Suprapubic skin (tissue), 4 donors: ENCODE data around the gene PAM16. TPM values are rescaled to one million over a fixed set of nuclear protein-coding genes. Genes with fewer than 3 reads are reported as not detected.

Experiments
- DNase-seq, 2 donors: peaks; one replicate each; pipeline ENCODE4 v3.0.0-alpha.2; 2019; ENCODE audit warnings: low spot score in 2 of 2
- H3K27ac ChIP-seq: fragments of 200-600 bp; sonication (generic); one replicate; pipeline ENCODE4 v1.5.1; 2019
- H3K27me3 ChIP-seq: fragments of 200-600 bp; sonication (generic); one replicate; pipeline ENCODE4 v1.5.1; 2019
- H3K36me3 ChIP-seq: fragments of 200-600 bp; sonication (generic); one replicate; pipeline ENCODE4 v1.5.1; 2019
- H3K4me1 ChIP-seq: fragments of 200-600 bp; sonication (generic); one replicate; pipeline ENCODE4 v1.5.1; 2019
- H3K4me3 ChIP-seq: fragments of 200-600 bp; sonication (generic); one replicate; pipeline ENCODE4 v1.5.1; 2019; ENCODE audit warnings: mild to moderate bottlenecking
- H3K9me3 ChIP-seq: fragments of 200-600 bp; sonication (generic); one replicate; pipeline ENCODE4 v1.5.1; 2019
- CTCF ChIP-seq, 2 donors: fragments of 200-600 bp in 1 of 2; fragments of 450-650 bp in 1 of 2; sonication (generic) in 1 of 2; IDR thresholded peaks; one replicate each; pipeline ENCODE4 v1.5.1; 2016 to 2019; ENCODE audit warnings: antibody characterized with exemption in 2 of 2, mild to moderate bottlenecking in 1 of 2, moderate library complexity in 1 of 2
- EP300 ChIP-seq: sonication (generic); formaldehyde crosslinking; IDR thresholded peaks from one replicate; pipeline ENCODE4 v1.6.1; 2017; ENCODE audit warnings: antibody characterized with exemption
- POLR2A ChIP-seq, 2 donors: fragments of 450-650 bp; IDR thresholded peaks; one replicate each; pipeline ENCODE4 v1.6.1; 2017; ENCODE audit warnings: antibody characterized with exemption in 2 of 2, mild to moderate bottlenecking in 2 of 2, moderate library complexity in 2 of 2
- POLR2AphosphoS5 ChIP-seq, 3 donors: sonication (generic); formaldehyde crosslinking; IDR thresholded peaks; one replicate each; pipeline ENCODE4 v1.6.1; 2017; ENCODE audit warnings: antibody characterized with exemption in 3 of 3
- WGBS: methylation state at CpG from one replicate; pipeline ENCODE4 v1.1.5; 2018; 5-methylcytosine and 5-hydroxymethylcytosine counted together
- total RNA-seq, 4 donors: library from RNA; depleted of rRNA; stranded (reverse); fragments of >200 nt; gene quantifications; one replicate each; pipeline ENCODE4 v1.1.0, GENCODE V29; 2016

PAM16 gene
- total RNA-seq, 4 donors from 2014 or later = 23.8 to 54.7 (median 46.1) TPM

DNA sequence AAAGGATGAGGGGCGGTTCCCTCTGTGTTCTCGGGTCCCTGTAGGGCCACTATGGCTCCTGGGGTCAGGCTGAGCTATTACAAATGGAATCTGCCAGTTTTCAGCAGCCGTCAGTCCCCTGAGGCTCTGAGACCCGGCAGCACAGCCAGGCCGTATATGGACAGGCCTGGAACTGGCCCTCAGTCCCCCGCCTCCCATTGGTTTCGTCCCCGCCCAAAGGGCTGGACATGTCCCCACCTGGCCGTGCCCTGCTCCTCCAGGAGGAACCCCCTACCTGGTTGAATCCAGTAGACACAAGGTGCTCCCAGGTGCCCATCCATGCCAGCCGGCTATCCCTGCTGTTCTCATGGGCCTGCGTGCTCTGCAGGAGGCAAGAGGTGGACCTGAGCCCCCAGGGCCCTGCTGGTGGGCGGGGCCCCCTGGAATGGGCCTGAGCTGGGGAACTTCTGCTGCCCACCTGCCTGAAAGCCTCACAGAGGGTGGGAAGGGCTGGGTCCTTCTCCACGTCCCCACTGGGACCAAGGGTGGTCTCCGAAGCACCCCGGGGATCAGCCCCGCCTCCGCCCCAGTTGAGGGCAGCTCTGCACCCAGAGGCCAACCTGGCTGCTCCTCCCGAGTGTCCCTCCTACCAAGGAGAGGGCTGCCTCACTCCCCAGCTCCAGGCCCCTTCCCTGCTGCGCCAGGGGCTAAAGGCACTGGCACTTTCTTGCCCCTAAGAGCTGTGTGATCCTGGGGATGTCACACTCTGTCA lies 37.3 kb upstream of the PAM16 start:
- H3K36me3 ChIP-seq = peaks cover 36% of the 10 kb centered on the region
- no peak for TF ChIP-seq POLR2AphosphoS5 (IDR thresholded peaks at IDR 0.05)
- TF ChIP-seq POLR2A (IDR thresholded peaks at IDR 0.05) = no peak
- no peak for TF ChIP-seq CTCF (IDR thresholded peaks at IDR 0.05)
- no peak for TF ChIP-seq EP300
- 49% methylated on average over 5 of the region's 19 CpGs for WGBS
- H3K27ac ChIP-seq = peak overlapping the region; percentile 65
- DNase-seq = peak in 1 of 2 donors; percentile 68
- no peaks in the 10 kb centered on the region for H3K9me3 ChIP-seq
- peaks cover 66% of the 10 kb centered on the region for H3K4me1 ChIP-seq
- no peak overlapping the region for H3K4me3 ChIP-seq
- no peaks in the 10 kb centered on the region for H3K27me3 ChIP-seq

DNA sequence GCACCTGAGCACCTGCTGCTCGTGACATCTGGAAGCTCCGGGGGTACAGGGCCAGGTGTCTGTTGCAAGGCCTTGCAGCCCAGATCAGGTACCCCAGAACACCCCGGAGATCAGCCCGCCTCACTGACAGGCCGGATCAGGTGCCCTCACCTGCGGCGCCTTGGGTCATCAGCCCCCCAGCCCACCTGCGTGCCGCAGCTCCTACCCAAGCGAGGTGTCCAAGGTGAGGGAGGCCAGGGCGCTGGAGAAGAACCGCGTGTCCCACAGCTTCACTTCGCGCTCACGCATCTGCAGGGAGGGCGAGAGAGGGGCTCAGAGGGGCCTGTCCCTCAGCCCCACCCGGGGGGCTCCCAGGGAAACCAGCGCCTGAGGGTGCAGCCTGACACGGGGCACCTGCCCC lies 36.7 kb upstream of the PAM16 start:
- DNase-seq = peak in 1 of 2 donors; percentile 65
- Histone ChIP-seq H3K9me3 (no peaks in the 10 kb centered on the region), H3K4me1 (peaks cover 63% of the 10 kb centered on the region), H3K4me3 (no peak overlapping the region), H3K27ac (no peak overlapping the region), H3K36me3 (peaks cover 39% of the 10 kb centered on the region), H3K27me3 (no peaks in the 10 kb centered on the region)
- TF ChIP-seq EP300 = no peak
- TF ChIP-seq POLR2A (IDR thresholded peaks at IDR 0.05) = no peak
- TF ChIP-seq CTCF (IDR thresholded peaks at IDR 0.05) = no peak
- TF ChIP-seq POLR2AphosphoS5 (IDR thresholded peaks at IDR 0.05) = no peak
- 90% methylated on average over 2 of the region's 20 CpGs for WGBS

- Histone ChIP-seq H3K4me1 (peaks cover 63% of the 10 kb centered on the region), H3K27ac (no peak overlapping the region), H3K36me3 (peaks cover 46% of the 10 kb centered on the region), H3K27me3 (no peaks in the 10 kb centered on the region), H3K9me3 (no peaks in the 10 kb centered on the region), H3K4me3 (no peak overlapping the region)
- TF ChIP-seq POLR2A (IDR thresholded peaks at IDR 0.05) (no peak), CTCF (IDR thresholded peaks at IDR 0.05) (no peak), POLR2AphosphoS5 (IDR thresholded peaks at IDR 0.05) (no peak)
- peak in 1 of 2 donors; percentile 62 for DNase-seq
- 74% methylated on average over 7 of the region's 10 CpGs for WGBS
These were observed 35.9 kb upstream of the PAM16 start for GRCh38 chr16:4386951-4387565.

DNA sequence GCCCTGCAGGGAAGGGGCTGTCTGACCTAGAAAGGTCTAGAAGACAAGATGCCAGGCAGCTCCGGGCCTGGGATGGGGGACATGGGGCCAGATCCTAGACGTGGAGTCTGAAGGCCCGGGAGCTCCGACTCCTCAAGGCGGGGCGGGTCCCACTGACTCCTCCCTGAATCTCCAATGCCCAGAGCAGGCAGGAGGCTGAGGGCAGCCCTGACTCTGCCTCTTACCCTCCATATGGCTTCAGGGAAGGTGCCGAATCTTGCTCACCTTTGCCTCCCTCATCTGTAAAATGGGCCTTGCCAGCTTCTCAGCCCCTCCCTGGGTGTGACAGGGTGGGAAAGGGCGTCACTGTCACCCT lies 35.3 kb upstream of the PAM16 start:
- peaks cover 53% of the 10 kb centered on the region for H3K36me3 ChIP-seq
- peak overlapping the region; percentile 59 for H3K27ac ChIP-seq
- H3K4me3 ChIP-seq = no peak overlapping the region
- DNase-seq = peak in 1 of 2 donors; percentile 76
- 67% methylated on average over 5 of the region's 8 CpGs for WGBS
- H3K27me3 ChIP-seq = no peaks in the 10 kb centered on the region
- no peaks in the 10 kb centered on the region for H3K9me3 ChIP-seq
- TF ChIP-seq EP300 (no peak), CTCF (IDR thresholded peaks at IDR 0.05) (no peak), POLR2A (IDR thresholded peaks at IDR 0.05) (no peak), POLR2AphosphoS5 (IDR thresholded peaks at IDR 0.05) (no peak)
- H3K4me1 ChIP-seq = peaks cover 63% of the 10 kb centered on the region

GRCh38 chr16:4385789-4386450 lies 34.8 kb upstream of the PAM16 start:
- Histone ChIP-seq H3K4me1 (peaks cover 67% of the 10 kb centered on the region), H3K27ac (peak overlapping the region; percentile 59), H3K4me3 (no peak overlapping the region), H3K9me3 (no peaks in the 10 kb centered on the region), H3K36me3 (peaks cover 58% of the 10 kb centered on the region), H3K27me3 (no peaks in the 10 kb centered on the region)
- peak in 1 of 2 donors; percentile 63 for DNase-seq
- TF ChIP-seq EP300 (no peak), POLR2A (IDR thresholded peaks at IDR 0.05) (no peak), POLR2AphosphoS5 (IDR thresholded peaks at IDR 0.05) (no peak), CTCF (IDR thresholded peaks at IDR 0.05) (no peak)
- 63% methylated on average over 3 of the region's 11 CpGs for WGBS
